Stimulated activated naive CD4-positive, alpha-beta T cell (primary cell): ENCODE data around the gene ACOXL.

Experiments
- DNase-seq, 6 experiments: peaks; one replicate each; lab custom pipeline; 2025; lab: John Stamatoyannopoulos, UW

ACOXL gene

GRCh38 chr2:110718990-110719389 lies 13.4 kb upstream of the ACOXL start:
- no peak for DNase-seq

DNA sequence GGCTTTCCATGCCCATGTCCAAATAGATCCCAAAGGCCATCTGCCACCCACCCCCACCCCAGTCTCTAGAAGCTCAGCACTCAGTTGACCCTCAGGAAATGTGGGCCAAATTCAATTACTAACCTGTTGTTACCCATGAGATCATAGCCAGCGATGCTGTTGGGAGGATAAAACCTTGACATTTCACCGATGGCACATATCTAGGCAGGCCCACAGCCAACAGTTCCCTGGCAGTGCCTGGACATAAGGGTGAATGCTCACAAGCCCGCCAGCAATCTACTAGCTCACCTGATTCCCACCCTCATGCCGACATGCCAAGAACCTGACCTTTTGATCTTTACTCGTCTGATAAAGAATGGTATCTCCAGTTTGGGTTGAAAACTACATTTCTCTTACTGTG lies 11.8 kb upstream of the ACOXL start:
- no peak for DNase-seq

DNA sequence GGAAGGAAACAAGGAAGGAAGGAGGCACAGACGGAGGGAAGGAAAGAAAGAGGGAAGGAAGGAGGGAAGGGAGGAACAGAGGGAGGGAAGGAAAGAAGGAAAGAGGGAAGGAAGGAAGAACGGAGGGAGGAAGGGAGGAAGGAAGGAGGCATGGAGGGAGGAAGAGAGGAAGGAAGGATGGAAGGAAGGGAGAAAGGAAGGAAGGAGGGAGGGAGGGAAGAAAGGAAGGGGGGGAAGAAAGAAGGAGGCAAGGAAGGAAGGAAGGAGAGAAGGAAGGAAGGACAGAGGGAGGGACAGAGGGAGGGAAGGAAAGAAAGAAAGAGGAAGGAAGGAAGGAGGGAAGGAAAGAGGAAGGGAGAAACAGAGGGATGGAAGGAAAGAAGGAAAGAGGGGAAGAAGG lies 7.6 kb upstream of the ACOXL start:
- DNase-seq: no peak

DNA sequence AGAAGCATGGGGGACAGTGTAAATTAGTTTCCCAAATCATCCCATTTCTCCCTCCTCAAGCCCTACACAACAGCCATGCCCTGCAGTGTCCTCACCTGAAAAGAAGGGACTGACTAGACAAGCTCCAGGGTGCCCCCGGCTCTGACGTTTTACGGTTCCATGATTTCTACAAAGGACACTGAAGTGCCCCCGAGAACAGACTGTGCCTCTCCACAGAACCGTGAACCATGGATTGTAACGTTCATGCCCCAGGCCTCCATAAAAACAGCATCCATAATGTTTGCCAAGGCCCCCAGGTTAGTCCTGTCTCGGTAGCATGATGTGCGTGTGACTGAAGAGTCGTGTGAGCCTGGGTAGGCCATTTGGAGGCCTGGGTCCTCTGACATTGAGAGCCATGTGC lies 7.0 kb upstream of the ACOXL start:
- no peak for DNase-seq

- DNase-seq: no peak
Observed at GRCh38 chr2:110725859-110726258, 6.5 kb upstream of the ACOXL start.

- no peak for DNase-seq
Observed at GRCh38 chr2:110726285-110726684, 6.1 kb upstream of the ACOXL start.

DNA sequence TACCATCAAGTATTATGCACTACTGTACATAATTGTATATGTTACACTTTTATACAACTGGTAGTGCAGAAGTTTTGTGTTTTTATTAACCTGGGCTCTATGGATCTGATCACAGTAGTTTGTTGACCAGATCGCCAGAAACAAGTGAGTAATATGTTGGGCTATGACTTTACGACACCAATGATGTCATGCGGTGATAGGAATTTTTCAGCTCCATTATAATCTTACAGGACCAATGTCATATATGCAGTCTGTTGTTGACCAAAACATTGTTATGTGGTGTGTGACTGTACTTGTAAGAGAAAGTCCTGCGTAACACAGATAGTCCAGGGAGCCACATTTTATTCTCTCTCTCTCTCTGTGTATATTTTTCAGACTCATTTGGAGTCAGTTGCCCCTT lies 4.5 kb upstream of the ACOXL start:
- DNase-seq: no peak

DNA sequence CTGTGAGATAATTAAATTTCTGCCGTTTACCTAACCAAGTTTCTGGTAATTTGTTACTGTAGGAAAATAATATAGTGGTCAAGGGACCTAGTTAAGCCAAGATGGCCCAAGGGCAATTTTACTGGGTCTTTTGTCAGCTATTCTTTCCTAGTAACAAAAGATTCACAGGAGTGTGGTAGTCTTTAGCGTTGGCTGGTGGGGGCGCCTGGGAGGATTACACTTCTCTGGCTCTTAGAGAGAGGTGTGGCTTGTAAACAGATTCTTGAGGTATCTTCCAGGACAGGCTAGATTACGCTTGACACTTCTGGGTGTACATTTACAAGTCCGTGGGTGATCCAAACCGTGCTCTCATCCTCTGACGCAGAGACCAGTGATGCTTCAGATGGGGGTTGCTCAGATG lies 3.3 kb upstream of the ACOXL start:
- no peak for DNase-seq

DNA sequence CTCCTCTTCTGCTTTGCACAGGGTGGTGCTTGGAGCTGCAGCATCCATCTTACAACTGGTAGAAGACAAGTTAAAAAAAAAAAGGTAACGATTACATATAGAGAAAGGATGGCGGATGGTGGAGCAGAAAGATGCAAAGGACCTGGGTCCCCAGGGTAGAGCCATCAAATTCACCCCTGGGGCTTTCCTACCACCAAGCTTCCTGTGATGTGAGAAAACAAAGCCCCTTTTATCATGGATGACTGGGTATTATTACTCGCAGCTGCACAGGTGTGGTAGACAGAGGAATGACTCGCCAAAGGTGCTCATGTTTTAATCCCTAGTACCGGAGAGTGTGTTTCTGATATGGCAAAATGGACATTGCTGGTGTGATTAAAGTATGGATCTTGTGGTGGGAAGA lies 1.3 kb upstream of the ACOXL start:
- DNase-seq: no peak

DNA sequence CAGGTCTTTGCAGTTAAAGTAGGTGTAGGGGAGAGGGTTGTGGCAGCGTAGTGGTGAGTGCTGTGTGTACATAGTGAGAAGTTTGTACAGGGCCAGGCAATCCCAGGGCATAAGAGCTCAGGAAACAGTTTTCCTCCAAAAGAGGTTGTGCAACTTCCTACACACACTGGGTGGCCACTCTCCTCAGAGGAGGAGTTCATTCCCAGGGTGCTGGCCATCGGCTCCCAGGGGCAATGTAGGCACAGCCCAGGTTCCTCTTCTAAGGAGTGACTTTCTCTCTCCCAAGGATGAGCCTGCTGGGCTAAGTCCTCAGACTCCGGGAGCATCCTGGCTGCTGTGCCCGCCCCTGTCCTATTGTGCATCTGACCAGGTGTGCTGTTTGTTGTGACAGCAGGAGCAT lies 3.0 kb downstream of the ACOXL start:
- no peak for DNase-seq

DNA sequence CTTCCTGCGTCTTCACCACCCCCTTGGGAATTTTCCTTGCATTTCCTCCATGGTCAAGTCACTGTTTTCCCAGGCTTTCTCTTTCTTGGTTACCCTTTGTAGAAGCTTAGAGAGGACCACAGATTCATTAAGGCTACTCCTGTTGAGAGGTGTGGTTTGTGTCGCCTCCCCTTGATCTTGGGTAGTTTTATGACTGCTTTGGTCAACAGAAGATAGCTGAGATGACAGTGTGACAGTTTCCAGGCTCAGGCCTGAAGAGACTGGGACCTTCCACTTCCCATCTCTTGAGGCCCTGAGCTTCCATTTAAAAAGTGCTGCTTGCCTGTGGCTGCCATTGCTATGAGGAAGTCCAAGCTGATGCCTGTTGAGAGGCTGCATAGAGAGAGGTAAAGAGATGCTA lies 5.4 kb downstream of the ACOXL start:
- DNase-seq: no peak

- DNase-seq: no peak
Observed at GRCh38 chr2:110740747-110741349, 8.5 kb downstream of the ACOXL start.

GRCh38 chr2:110741491-110741980 lies 9.2 kb downstream of the ACOXL start:
- DNase-seq: no peak

DNA sequence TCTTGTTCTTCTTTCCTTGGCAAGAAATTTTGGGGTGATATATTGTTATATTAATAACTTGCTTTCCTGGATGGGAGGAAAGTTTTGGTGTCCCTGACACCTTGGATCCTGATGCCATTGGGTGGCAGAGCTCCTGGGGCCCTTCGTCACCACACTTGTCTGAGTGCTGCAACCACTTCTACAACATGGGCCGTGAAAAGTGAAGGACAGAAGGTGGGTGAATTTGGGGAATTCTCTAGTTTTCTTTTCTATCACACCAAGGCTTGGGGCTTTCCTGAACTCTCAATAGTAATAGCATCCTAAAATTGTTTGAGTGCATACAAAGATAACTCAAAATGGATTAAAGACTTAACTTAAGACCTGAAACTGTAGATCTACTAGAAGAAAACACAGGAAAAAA lies 10.0 kb downstream of the ACOXL start:
- no peak for DNase-seq

DNA sequence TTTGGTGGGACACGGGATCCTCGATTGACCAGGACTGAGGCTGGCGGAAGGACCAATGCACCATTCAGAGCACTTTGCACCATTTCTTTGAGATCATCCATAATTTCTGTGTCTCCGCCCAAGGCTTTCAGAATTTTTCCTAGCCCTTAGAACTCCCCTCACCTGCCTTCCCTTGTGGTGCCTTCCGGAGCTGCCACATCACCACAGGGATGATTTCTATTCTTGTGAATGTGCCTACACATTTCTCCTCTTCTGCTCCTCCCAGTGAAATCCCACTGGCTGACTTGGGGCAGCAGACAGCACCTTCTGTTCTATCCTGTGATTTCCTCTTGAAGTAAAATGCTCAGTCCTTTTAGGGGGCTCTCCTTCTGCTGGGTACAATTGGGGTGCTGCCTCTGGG lies 11.2 kb downstream of the ACOXL start:
- DNase-seq: no peak

- no peak for DNase-seq
Observed at GRCh38 chr2:110744429-110744828, 12.1 kb downstream of the ACOXL start.

DNA sequence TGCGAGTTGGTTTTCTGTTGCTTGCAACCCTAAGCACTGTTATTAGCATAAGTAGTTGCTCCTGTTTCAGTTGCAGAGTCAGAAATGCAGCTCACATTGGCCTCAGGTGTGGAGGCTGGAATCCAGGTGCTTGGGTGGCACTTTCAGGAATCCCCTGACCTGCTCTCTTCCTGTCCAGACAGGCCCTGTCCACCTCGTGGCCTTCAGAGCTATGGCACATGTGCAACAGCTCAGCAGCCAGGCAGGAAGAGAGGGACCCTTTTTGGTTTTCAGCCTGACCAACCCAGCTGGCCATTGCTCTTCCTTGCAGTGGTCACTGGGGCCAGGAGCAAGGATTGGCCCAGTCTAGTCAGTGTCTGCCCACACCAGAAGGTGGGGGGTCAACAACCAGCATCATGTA lies 12.7 kb downstream of the ACOXL start:
- no peak for DNase-seq

GRCh38 chr2:110746586-110747521 lies 14.5 kb downstream of the ACOXL start:
- DNase-seq: no peak

DNA sequence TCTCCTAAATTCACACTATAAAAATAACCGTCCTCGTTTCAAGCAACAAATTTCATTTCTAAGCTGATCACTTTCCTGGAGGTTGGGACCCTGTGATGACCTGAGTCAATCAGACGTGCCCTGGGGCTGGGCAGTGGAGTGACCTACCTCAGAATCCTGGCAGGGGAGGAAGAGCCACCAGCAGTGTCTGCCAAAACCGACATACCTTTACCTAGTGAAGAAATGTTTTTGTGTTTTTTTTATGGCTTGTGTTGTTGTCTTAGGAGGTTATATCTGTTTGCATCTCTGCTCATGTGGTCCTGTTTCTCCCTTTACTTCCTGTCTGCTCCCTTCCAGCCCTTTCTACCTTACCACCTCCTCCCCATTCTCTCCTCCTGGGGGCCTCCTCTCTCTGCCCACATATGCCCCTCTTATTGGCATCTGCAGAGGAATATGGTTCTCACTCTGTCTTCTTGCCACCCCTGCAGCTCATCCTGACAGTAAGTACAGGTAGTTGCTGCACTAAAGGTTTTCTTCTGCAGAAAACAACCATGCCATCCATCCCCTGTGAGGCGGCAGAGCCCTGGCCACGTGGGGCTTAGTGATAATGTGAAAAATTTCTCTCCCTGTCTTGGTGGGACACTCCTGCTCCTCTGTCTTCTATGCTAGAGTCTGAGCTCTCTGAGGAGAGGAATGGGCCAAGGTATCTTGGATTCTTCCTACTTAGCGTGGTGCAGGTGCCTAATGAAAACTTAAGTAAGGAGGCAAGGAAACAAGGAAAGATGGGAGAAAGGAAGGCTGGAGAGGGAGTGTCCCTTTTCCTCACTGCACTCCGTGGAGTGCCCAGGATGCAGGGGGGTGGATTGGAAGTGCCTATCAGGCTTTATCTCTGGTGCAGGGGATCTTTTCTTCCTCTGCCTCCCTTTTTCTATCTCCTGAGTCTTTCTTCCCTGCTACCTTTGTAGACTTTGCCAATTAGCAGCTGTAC lies 15.4 kb downstream of the ACOXL start:
- no peak for DNase-seq

DNA sequence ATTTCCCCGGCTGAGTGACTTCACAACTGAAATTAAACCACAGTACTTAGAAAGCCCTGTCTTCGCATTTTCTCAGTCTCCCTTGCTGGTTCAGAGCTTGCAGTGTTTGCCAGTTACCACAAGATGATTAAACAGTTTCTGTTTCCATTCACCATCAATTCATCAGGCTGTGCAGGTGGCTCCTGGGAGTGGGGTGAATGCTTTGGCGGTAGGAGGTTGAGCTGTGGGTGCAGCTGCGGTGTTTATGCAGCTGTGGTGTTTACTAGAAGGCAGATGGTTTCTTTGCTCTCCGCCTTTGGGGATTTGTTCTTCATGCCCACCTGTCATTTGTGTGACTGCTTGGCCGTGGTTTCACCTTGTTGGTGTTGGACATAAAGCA lies 16.1 kb downstream of the ACOXL start:
- DNase-seq: peak in 2 of 6 experiments; percentile 2

- no peak for DNase-seq
Observed at GRCh38 chr2:110751642-110752041, 19.3 kb downstream of the ACOXL start.

- no peak for DNase-seq
Observed at GRCh38 chr2:110752871-110753270, 20.5 kb downstream of the ACOXL start.
